WERI-Rb-1 (cell line): ENCODE data around the gene BUD31.
"Not testable (repeated sequence)": the region's sequence is repeated elsewhere in the genome, so short reads cannot be mapped to it uniquely, and the experiment has no call there.

Experiments used
- DNase-seq: peaks from one replicate; pipeline ENCODE4 v3.0.0-alpha.2; 2020
- H3K27ac ChIP-seq: fragments of 250-450 bp; sonication (Bioruptor Pico); 2 replicates; pipeline ENCODE4 v1.5.1; 2020; ENCODE audit warnings: mild to moderate bottlenecking, moderate library complexity
- H3K27me3 ChIP-seq: fragments of 250-450 bp; sonication (Bioruptor Pico); 2 replicates; pipeline ENCODE4 v1.5.1; 2021; ENCODE audit warnings: mild to moderate bottlenecking, low read depth, moderate library complexity; ENCODE audit not compliant: insufficient read depth, severe bottlenecking
- H3K36me3 ChIP-seq: fragments of 250-450 bp; sonication (Bioruptor Pico); 2 replicates; pipeline ENCODE4 v1.5.1; 2020; ENCODE audit warnings: mild to moderate bottlenecking, moderate library complexity
- H3K4me3 ChIP-seq: 2 replicates; pipeline ENCODE4 v1.5.1; 2011; ENCODE audit warnings: low read depth, mild to moderate bottlenecking, control low read depth, low read length
- H3K9me3 ChIP-seq: fragments of 250-450 bp; sonication (Bioruptor Pico); 2 replicates; pipeline ENCODE4 v1.5.1; 2021; ENCODE audit warnings: mild to moderate bottlenecking, moderate library complexity; ENCODE audit not compliant: severe bottlenecking
- CTCF ChIP-seq: IDR thresholded peaks from 2 replicates; pipeline ENCODE4 v1.5.1; 2011; ENCODE audit warnings: low read depth, mild to moderate bottlenecking, control low read depth, inconsistent platforms, low read length

The BUD31 gene

DNA sequence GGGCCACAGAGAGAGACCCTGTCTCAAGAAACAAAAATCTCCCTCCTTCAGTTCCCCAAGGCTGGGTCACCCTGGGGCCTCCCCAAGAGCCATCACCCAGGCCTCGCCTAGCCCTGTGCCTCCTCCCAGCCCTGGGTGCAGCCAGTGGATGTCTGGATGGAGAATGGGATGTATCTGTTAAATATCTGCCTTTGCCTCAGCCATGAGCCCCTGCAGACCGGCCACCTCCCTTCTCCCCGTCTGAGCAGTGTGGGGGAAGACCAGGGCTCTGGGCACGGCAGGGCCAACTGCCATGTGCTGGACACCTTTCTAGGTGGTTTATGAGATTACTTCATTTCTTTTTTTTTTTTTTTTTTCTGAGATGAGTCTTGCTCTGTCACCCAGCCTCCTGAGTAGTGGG, 24.2 kb upstream of the BUD31 start:
- no peak for TF ChIP-seq CTCF
- Histone ChIP-seq H3K9me3 (no peaks in the 10 kb centered on the region), H3K27ac (no peak overlapping the region), H3K36me3 (peaks cover 7% of the 10 kb centered on the region; the same call in 1 of the 2 replicates), H3K4me3 (no peak overlapping the region), H3K27me3 (no peaks in the 10 kb centered on the region)
- DNase-seq, result no peak

DNA sequence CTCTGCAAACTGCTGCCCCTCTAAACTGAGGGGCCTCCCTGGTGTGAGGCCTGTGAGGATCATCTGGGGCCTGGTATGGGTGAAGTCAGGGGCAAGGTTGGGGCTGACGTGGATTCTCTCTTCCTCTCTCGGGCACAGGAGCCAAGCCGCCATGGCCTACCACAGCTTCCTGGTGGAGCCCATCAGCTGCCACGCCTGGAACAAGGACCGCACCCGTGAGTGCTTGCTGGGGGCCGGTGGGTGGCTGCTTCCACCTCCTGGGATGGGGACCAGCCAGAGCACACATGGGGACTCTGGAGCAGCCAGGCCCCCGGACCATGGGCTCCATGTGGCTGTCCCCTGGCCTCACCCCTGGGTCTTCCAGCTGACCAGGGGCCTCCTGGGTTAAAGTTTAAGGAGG, 23.2 kb upstream of the BUD31 start:
- Histone ChIP-seq H3K36me3 (peaks cover 7% of the 10 kb centered on the region; the same call in 1 of the 2 replicates), H3K27me3 (no peaks in the 10 kb centered on the region), H3K27ac (no peak overlapping the region), H3K4me3 (no peak overlapping the region), H3K9me3 (no peaks in the 10 kb centered on the region)
- no peak for DNase-seq
- no peak for TF ChIP-seq CTCF

DNA sequence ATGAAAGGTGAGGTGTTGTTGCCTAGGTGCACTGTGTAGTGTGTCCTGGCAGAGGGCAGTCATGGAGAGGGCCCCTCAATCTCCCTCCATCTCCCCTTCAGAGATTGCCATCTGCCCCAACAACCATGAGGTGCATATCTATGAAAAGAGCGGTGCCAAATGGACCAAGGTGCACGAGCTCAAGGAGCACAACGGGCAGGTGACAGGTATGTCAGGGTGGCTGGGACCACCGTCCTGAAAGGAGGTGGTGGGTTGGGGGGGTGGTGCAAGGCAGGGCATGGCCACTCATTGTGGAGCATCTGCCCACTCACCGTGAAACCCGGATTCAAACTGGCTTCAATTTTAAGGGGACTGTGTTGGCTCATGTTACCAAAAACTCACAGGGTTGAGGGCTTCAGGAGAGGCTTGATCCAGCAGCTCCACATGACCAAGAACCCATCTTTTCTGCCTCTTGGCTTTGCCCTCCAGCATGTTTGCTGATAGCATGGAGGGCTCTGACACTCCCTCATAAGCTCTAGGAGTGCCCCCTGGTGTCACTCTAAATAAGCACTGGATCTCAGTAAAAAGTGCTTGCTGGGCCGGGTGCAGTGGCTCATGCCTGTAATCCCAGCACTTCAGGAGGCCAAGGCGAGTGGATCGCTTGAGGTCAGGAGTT, 22.1 kb upstream of the BUD31 start:
- TF ChIP-seq CTCF, result peak; percentile 54
- Histone ChIP-seq H3K27me3 (no peaks in the 10 kb centered on the region), H3K36me3 (peaks cover 7% of the 10 kb centered on the region; the same call in 1 of the 2 replicates), H3K4me3 (no peak overlapping the region), H3K27ac (no peak overlapping the region), H3K9me3 (no peaks in the 10 kb centered on the region)
- DNase-seq, result peak; percentile 31

DNA sequence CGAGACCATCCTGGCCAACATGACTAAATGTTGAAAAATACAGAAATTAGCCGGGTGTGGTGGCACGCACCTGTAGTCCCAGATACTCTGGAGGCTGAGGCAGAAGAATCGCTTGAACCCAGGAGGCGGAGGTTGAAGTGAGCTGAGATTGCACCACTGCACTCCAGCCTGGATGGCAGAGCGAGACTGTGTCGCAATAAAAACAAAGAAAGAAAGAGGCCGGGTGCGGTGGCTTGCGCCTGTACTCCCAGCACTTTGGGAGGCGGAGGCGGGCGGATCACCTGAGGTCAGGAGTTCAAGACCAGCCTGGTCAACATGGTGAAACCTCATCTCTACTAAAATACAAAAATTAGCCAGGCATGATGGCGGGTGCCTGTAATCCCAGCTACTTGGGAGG, 21.5 kb upstream of the BUD31 start:
- H3K27ac ChIP-seq, DNase-seq, H3K36me3 ChIP-seq, H3K27me3 ChIP-seq, H3K9me3 ChIP-seq, H3K4me3 ChIP-seq: not testable (repeated sequence)

GRCh38 chr7:99387912-99388311, 20.9 kb upstream of the BUD31 start:
- H3K36me3 ChIP-seq, result peaks cover 7% of the 10 kb centered on the region; the same call in 1 of the 2 replicates
- H3K27me3 ChIP-seq, result no peaks in the 10 kb centered on the region

DNA sequence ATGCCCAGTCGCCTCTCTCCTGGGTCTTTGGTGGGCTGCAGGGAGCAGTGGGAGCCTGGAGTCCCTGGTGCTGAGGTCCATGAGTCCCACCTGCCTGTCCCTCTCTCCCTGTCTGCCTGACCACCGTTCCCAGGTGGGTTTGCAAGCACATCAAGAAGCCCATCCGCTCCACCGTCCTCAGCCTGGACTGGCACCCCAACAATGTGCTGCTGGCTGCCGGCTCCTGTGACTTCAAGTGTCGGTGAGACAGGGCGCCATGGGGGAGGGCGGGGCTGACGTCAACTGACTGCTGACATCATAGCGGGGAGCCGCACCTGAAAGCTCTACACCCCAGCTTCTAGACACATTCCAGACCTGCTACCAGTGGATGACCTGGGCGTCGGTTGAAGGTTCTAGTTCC, 19.0 kb upstream of the BUD31 start:
- Histone ChIP-seq H3K27ac (no peak overlapping the region), H3K27me3 (no peaks in the 10 kb centered on the region), H3K36me3 (peaks cover 12% of the 10 kb centered on the region), H3K4me3 (no peak overlapping the region), H3K9me3 (no peaks in the 10 kb centered on the region)
- DNase-seq, result no peak
- no peak for TF ChIP-seq CTCF

More at GRCh38 chr7:99387912-99388311, 20.9 kb upstream of the BUD31 start:
- no peak for TF ChIP-seq CTCF
- H3K4me3 ChIP-seq, result no peak overlapping the region
- H3K9me3 ChIP-seq, result no peaks in the 10 kb centered on the region
- DNase-seq, result no peak
- H3K27ac ChIP-seq, result no peak overlapping the region
